NOMO-1 (cell line): ENCODE data around the gene FOXI1.

Source experiments
- DNase-seq, 2 experiments: peaks; one replicate each; lab custom pipeline; 2025; ENCODE audit not compliant: unreplicated experiment in 2 of 2; lab: John Stamatoyannopoulos, UW

FOXI1 gene

DNA sequence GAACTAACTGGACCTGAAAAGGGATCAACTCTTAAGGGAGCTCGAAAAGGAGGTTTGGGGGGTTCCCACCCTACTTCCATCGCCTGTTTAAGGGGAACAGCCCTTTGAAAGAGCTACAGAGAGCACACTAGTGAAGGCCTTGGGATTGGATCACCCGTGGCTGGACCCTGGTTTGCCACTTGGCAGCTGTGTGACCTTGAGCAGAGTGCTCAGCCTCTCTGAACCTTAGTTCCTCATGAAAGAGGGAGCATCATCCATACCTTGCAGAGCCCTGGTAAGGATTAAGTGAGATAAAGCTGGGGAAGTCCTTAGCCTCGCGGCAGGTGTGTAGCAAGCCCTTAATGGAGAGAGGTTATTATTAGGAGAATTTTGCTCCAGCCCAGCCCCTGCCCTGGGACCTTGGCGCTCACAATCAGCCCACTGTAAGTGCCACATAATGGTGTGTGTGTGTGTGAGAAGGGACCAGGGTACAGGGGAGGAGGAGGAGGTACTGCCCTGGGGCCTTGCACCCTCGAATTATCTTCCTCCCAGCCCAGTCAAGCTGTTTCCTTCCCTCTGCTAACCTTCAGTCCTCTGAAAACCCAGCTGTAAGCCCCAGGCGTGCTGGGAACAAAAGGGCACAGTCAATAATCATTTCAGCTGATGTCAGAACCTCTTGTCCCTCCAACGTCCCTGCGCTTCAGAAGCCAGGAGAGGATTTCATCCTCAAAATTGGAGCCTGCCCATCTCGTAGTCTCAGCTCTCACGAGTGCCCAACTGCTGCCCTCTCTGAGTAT is 42.9 kb downstream of the FOXI1 start:
- no peak for DNase-seq

DNA sequence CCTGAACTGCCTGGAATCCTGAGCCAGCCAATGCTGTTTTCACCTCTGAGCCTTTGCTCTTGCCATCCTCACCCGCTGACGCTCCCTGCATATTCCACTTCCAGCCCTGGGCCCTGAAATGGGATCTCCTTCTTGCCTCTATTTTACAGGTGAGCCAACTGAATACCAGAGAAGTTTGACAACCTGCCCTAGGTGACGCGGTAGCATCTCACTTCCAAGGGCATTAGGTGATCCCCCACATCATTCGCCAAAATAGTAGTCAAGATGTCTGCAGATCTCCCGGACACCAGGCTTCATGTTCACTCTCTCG is 43.5 kb downstream of the FOXI1 start:
- DNase-seq = no peak

DNA sequence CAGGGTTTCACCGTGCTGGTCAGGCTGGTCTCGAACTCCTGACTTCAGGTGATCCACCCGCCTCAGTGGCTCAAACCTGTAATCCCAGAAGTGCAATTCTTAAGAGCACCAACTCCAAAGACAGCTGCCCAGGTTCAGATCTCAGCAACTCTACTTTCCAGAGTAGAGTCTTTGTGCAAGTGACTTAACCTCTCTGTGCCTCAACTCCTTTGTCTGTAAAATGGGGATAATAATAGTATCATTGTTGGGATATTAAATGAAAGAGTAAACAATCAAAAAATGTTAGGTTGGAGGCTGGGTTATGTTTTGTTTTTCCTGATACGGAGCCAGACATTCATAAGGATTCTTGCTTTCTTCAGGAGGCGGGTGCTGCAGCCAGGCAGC is 45.0 kb downstream of the FOXI1 start:
- DNase-seq = no peak

DNA sequence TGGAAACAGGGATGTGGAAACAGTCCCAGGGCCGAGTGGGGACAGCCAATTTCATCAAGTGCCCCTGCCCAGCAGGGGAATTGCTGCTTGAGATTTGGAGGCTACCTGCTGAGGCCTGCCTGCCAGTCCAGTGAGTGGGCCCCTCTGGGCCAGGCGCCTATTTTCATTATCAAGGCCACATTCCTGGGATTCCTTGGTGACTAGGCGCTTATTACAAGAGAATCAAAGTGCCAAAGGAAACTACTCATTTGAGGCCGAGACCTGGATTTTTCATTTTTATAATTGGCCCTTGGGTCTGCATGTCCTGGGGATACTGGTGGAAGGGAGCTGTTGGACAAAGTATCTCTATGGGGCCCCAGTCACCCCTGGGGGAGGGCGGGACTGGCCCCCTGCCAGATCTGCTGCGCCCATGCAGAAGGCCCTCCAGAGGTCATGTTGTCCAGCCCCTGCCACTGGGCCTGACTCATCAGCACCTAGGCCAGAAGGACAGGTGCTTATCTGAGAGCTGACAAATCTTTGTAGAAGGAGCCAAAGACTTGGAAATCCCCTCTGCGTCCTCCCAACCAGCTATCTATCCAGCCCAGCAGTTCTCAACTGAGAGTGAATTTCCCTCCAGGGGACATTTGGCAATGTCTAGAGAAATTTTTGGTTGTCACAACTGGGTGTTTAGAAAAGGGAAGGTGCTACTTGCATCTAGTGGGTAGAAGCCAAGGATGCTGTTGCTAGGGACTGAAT is 45.6 kb downstream of the FOXI1 start:
- no peak for DNase-seq

DNA sequence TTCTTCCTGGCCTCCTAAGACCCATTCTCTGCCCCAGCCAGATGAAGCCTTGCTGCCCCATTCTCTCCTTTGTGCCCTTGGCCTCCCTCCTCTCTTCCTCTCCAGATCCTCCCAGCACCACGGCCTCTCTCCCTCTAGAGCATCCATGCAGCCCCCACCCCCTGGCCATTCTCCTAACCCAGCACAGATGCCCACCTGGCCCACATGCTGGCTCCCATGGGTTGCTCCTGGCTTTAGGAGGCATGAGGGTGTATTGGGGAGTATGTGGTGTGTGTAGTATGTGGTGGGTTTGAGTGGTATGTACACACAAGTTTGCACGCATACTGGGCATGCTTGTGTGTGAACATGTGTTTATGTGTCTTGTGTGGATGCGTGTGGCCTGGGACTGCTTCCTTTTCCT is 47.1 kb downstream of the FOXI1 start:
- no peak for DNase-seq

DNA sequence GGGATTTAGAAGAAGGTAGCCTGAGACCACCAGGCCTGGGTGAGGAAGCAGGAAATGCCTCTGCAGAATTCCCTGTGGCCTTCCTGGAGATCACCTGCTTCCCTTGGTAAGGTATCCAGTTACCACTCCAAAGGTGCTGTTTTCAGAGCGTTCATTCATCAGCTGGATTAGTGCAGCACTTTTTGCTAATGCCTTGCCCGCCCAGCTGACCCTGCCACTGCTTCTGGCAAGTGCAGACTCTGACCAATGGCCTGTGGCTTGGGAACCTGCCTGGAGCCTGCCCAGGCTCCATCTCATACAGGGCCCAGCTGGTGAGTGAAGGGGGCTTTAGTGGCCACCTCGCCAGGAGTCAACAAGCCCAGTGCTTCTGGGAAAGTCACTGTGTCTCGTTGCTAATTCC is 48.6 kb downstream of the FOXI1 start:
- DNase-seq = no peak

DNA sequence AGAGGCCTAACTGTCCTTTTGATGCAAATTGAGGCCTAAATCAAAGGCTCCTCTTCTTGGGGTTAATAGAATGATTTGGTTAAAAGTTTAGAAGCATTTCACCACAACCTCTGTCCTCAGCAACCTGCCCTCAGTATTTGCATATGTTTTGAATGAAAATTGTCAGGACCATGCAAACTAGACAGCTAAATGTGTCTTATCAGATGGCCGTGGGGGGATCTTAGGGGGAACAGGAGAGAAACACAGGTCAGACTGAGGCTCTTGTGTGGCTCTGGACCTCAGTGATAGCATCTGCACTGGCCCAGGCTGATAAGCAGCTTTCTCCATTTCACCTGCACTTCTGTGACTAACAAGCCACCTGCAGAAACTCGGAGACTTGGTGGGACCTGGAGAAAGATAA is 49.0 kb downstream of the FOXI1 start:
- no peak for DNase-seq

DNA sequence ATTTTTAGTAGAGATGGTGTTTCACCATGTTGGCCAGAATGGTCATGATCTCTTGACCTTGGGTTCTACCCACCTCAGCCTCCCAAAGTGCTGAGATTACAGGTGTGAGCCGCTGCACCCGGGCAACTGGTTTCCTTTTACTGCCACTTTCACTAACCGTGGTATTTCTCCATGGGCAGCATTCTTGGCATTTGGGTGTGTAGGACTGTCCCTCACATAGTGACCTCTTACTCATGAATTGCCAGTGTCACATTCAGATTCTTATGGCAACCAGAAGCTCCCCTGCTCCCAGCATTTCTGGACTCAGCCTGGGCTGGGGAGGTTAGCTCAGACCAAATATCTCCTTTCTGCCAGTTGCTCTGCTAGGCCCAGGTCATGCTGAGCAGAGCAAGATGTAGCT is 50.1 kb downstream of the FOXI1 start:
- DNase-seq = no peak

DNA sequence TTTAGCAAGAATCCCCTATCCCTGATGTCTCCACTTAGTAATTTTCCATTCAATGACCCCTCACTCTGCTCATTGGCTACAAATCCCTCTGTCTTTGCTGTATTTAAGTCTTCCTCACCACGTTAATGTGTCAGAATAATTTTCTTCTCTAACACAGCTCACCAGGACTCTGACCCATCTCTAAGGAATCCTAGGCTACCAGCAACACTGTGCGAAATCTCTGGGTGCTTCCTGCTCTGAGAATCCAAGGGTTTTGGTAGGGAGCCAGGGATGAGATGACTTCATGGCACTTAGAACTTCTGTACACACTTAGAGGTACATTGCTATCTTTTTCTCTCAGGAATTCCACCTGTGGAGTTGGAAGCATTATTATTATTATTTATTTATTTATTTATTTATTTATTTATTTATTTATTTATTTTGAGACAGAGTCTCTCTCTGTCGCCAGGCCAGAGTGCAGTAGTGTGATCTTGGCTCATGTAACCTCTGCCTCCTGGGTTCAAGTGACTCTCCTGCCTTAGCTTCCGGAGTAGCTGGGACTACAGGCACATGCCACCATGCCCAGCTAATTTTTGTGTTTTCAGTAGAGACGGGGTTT is 53.5 kb downstream of the FOXI1 start:
- DNase-seq = no peak
